Stomach smooth muscle (tissue), 2 donors: ENCODE measurements around the gene PFDN1.

Experiments
- H3K27ac ChIP-seq: one replicate; pipeline ENCODE4 v1.7.0; 2013; ENCODE audit warnings: mild to moderate bottlenecking, low read length, inconsistent platforms
- H3K27me3 ChIP-seq, 2 donors: one replicate each; pipeline ENCODE4 v1.7.0; 2013; ENCODE audit warnings: low read length in 2 of 2; ENCODE audit not compliant: insufficient read depth in 2 of 2, control insufficient read depth in 1 of 2
- H3K36me3 ChIP-seq, 2 donors: one replicate each; pipeline ENCODE4 v1.7.0; 2013; ENCODE audit warnings: low read length in 2 of 2; ENCODE audit not compliant: control insufficient read depth in 2 of 2, insufficient read depth in 2 of 2
- H3K4me1 ChIP-seq: one replicate; pipeline ENCODE4 v1.7.0; 2013; ENCODE audit warnings: low read length; ENCODE audit not compliant: control insufficient read depth, insufficient read depth
- H3K4me3 ChIP-seq, 2 donors: one replicate each; pipeline ENCODE4 v1.7.0; 2013; ENCODE audit warnings: low read length in 2 of 2
- H3K9ac ChIP-seq, 2 donors: one replicate each; pipeline ENCODE4 v1.7.0; 2013; ENCODE audit warnings: low read length in 2 of 2, mild to moderate bottlenecking in 1 of 2
- H3K9me3 ChIP-seq, 2 donors: one replicate each; pipeline ENCODE4 v1.7.0; 2013; ENCODE audit warnings: low read length in 2 of 2; ENCODE audit not compliant: control insufficient read depth in 2 of 2
- donor health status: healthy.
- donor health status: Pancreatic carcinoma.

PFDN1 gene

DNA sequence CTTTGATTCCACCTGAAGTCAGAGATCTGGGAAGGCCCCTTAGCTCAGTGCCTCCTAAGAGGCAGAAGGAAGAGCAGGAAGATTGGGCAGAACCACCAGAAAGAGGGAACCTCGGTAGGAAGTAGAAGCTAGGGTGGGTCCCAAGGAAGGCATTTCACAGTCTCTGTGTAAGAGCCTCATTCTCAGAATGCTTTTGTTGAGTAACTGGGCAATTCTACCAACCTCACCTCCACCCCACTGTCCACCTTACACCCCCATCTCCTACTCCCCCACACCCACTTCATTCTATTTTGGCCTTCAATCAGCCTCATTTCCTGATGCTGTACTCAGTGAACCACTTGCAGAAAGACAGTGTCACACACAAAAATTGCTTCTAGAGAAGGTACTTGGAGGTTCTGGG lies 40.0 kb upstream of the PFDN1 start:
- no peaks in the 10 kb centered on the region for H3K9me3 ChIP-seq
- peak overlapping the region; percentile 66 for H3K27ac ChIP-seq
- H3K9ac ChIP-seq: no peak overlapping the region
- H3K4me3 ChIP-seq: no peak overlapping the region
- H3K27me3 ChIP-seq: no peaks in the 10 kb centered on the region
- peaks cover 0 to 2% of the 10 kb centered on the region in 2 donors for H3K36me3 ChIP-seq
- H3K4me1 ChIP-seq: peaks cover 68% of the 10 kb centered on the region

DNA sequence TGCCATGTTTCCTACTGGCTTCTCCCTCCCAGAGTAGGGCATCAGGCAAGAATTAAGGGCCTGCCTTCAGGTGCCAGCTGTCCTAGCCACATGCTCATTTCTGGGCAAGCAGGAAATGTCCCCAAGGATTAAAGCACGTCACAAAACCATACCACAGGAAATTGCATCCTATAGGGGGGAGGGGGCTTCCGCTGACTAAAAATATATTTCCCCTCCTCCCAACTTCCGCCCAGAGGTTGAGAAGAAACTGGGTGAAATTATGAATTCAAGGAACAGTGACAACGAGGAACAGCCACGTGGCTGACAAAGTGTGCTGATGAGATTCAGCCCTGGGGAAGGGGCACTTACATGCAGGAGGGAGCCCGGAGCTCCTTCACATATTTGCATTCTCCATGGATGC lies 39.4 kb upstream of the PFDN1 start:
- no peak overlapping the region for H3K4me3 ChIP-seq
- H3K36me3 ChIP-seq: peaks cover 0 to 2% of the 10 kb centered on the region in 2 donors
- peak overlapping the region; percentile 66 for H3K27ac ChIP-seq
- H3K4me1 ChIP-seq: peaks cover 69% of the 10 kb centered on the region
- no peak overlapping the region for H3K9ac ChIP-seq
- no peaks in the 10 kb centered on the region for H3K9me3 ChIP-seq
- H3K27me3 ChIP-seq: no peaks in the 10 kb centered on the region

DNA sequence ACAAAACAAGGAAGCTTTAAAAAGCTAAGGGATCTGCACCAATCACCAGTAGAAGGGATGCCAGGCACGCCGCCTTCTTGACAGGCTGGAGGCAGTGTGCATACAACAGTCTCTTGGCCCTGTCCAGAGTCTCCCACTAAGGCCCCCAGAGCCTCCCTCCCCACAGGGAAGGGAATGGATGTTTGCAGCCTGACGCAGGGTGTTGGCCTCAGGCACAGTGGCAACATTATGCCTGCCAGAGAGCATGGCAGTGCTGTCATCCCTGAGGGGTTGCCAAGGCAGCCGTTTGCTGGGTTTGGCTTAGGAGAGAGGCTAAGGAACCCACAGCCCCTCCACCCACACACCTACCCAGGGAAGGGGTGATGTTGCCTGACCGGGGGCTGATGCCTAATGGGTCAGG lies 38.7 kb upstream of the PFDN1 start:
- H3K4me3 ChIP-seq: peak overlapping the region; percentile 8 to 23
- no peaks in the 10 kb centered on the region for H3K9me3 ChIP-seq
- peak overlapping the region; percentile 66 for H3K27ac ChIP-seq
- H3K9ac ChIP-seq: peak overlapping the region in 1 of 2 donors; percentile 10
- no peaks in the 10 kb centered on the region for H3K27me3 ChIP-seq
- peaks cover 69% of the 10 kb centered on the region for H3K4me1 ChIP-seq
- H3K36me3 ChIP-seq: peaks cover 0 to 2% of the 10 kb centered on the region in 2 donors

DNA sequence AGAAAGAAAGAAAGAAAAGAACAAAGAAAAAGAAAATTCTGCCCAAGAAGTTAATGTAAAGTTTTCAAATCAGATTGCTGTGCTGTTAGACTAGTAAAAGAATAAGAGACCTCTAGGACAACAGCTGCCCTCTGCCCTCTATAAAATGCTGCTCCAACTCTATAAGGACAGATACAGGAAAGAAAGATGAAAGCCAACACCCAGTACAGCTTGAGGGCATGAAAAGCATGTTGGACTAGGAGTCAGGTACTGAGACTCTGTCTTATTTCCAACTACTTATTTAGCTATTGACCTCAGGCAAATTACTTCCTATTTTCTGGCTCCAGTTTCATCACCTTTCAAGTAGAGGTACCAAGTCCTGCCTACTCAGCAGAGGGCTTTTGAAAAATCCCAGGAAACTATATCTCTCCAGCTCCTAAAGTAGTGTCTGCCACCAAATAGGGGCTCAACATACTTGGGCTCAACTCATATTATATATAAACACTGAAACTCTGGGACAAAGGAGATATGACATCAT lies 37.8 kb upstream of the PFDN1 start:
- Histone ChIP-seq H3K27ac (peak overlapping the region; percentile 66), H3K36me3 (peaks cover 1 to 2% of the 10 kb centered on the region in 2 donors), H3K9ac (no peak overlapping the region), H3K27me3 (no peaks in the 10 kb centered on the region), H3K4me3 (no peak overlapping the region), H3K4me1 (peaks cover 75% of the 10 kb centered on the region), H3K9me3 (no peaks in the 10 kb centered on the region)

DNA sequence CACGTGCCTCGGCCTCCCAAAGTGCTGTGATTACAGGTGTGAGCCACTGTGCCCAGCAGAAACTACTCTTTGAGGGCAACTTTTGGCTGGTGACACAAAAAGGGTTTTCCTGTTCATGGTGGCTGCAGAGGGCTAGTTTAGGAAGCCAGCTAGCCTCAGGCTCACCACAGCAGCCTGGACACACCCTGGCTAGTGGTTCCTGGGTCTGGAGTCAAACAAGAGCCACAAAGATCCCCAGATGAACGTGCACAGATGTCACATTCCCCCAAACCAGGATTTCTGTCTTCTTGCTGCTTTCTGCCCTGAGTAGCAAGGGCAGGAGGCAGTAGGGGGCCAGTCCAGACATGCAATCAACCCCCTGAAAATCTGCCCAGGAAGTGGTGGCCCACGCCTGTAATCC lies 36.7 kb upstream of the PFDN1 start:
- no peak overlapping the region for H3K4me3 ChIP-seq
- no peaks in the 10 kb centered on the region for H3K9me3 ChIP-seq
- no peak overlapping the region for H3K27ac ChIP-seq
- peaks cover 6 to 8% of the 10 kb centered on the region in 2 donors for H3K36me3 ChIP-seq
- H3K4me1 ChIP-seq: peaks cover 64% of the 10 kb centered on the region
- no peak overlapping the region for H3K9ac ChIP-seq
- no peaks in the 10 kb centered on the region for H3K27me3 ChIP-seq

DNA sequence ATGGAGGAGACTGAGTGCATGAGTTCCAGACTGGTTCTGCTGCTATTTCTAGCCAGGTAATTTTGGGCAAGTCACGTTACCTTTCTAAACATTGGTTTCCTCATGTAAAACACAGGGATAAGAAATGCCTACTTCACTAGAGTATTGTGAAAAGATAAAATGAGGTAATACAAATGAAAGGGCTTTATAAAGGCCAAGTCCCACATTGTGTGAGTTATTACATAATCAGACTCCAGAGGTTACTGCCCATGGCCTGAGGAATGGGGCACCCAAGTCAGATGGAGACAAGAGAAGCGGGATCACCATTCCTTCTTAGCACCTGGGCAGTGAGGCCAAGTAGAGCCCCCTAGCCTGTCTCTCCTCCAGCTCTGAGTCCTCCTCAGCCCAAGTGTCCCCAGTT lies 36.0 kb upstream of the PFDN1 start:
- H3K27me3 ChIP-seq: no peaks in the 10 kb centered on the region
- H3K27ac ChIP-seq: peak overlapping the region; percentile 18
- no peak overlapping the region for H3K4me3 ChIP-seq
- peaks cover 9 to 12% of the 10 kb centered on the region in 2 donors for H3K36me3 ChIP-seq
- no peak overlapping the region for H3K9ac ChIP-seq
- peaks cover 60% of the 10 kb centered on the region for H3K4me1 ChIP-seq
- H3K9me3 ChIP-seq: no peaks in the 10 kb centered on the region

DNA sequence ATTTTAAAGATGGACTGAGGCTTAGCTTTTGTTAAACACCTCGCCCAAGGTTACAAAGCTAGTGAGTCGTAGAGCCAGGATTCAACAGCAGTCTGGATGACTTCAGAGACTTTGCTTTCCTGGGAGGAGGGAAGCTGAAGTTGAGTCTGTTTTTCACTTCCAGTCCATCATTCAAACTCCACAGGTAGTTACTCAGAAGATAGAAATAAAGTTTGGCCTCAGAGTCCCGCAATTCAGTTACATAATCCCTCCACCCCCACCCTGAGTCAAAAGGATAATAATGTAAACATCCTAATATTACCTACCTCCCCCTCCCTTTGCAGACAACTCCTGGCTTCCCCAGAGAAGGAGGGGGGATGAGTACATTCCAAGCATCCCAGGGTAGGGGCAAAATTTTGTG lies 35.4 kb upstream of the PFDN1 start:
- no peaks in the 10 kb centered on the region for H3K27me3 ChIP-seq
- H3K4me1 ChIP-seq: peaks cover 57% of the 10 kb centered on the region
- H3K36me3 ChIP-seq: peaks cover 9 to 14% of the 10 kb centered on the region in 2 donors
- H3K9ac ChIP-seq: no peak overlapping the region
- H3K9me3 ChIP-seq: no peaks in the 10 kb centered on the region
- H3K27ac ChIP-seq: peak overlapping the region; percentile 18
- H3K4me3 ChIP-seq: no peak overlapping the region

DNA sequence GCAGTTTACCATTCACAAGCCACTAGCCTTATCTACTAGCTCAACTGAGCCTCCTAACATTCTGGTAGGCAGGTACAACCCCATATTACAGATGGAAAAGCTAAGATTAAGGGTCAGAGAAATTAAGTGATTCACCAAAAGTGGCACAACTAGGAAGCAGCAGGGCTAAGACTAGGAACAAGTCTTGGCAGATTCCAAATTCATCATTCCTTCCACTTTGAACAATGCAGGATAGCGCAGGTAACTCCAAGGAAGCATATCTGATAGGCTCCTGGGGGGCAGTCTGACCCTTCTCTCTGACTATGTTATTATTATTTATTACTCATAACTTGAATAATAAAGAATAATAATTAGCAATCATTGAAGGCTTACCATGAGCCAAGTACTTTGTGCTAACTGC lies 35.0 kb upstream of the PFDN1 start:
- peaks cover 52% of the 10 kb centered on the region for H3K4me1 ChIP-seq
- no peak overlapping the region for H3K27ac ChIP-seq
- no peaks in the 10 kb centered on the region for H3K9me3 ChIP-seq
- H3K4me3 ChIP-seq: no peak overlapping the region
- H3K36me3 ChIP-seq: peaks cover 14 to 18% of the 10 kb centered on the region in 2 donors
- H3K9ac ChIP-seq: no peak overlapping the region
- H3K27me3 ChIP-seq: no peaks in the 10 kb centered on the region

DNA sequence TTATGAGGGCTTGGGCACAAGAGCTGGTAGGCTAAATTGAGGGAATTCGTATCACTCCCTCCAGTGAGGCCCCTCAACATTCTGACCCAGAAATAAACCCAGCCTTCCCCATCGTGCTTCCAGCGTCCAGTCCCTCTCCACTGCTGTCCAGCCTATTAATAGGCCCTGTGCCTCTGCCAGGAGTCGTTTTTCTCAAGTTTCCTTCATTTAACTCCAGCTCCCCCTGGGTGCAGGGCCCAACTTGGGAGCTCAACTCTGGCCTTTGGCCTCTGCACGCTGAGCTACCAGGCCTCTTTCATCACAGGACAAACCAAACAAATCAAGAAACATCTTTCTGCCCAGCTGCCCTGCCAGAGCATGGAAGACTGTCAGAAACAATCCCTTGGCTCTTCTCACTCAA lies 33.5 kb upstream of the PFDN1 start:
- H3K4me1 ChIP-seq: peaks cover 37% of the 10 kb centered on the region
- peak overlapping the region; percentile 64 for H3K27ac ChIP-seq
- peaks cover 21 to 28% of the 10 kb centered on the region in 2 donors for H3K36me3 ChIP-seq
- no peaks in the 10 kb centered on the region for H3K27me3 ChIP-seq
- H3K9ac ChIP-seq: peak overlapping the region in 1 of 2 donors; percentile 36
- H3K4me3 ChIP-seq: peak overlapping the region in 1 of 2 donors; percentile 47
- H3K9me3 ChIP-seq: no peaks in the 10 kb centered on the region

DNA sequence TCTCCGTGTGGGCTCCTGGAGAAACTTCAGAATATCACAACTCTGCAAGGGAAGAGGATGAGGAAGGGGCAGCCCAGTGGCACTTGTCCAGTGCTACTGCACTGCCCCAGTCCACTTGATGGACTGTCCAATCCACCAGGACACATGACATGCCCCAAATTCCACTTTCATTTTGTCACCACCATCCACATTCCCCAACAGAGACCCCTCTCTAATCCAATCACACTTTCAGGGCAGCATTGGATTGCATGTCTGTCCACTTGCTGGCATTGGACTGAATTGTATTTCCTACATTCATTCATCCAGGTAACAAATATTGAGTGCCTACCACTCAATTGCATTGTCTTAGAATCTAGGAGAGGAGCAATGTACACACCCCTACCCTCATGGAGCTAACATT lies 28.7 kb upstream of the PFDN1 start:
- H3K9ac ChIP-seq: no peak overlapping the region
- H3K4me3 ChIP-seq: no peak overlapping the region
- H3K36me3 ChIP-seq: peaks cover 21 to 26% of the 10 kb centered on the region in 2 donors
- no peak overlapping the region for H3K27ac ChIP-seq
- peaks cover 11% of the 10 kb centered on the region for H3K4me1 ChIP-seq
- H3K27me3 ChIP-seq: no peaks in the 10 kb centered on the region
- H3K9me3 ChIP-seq: no peaks in the 10 kb centered on the region

DNA sequence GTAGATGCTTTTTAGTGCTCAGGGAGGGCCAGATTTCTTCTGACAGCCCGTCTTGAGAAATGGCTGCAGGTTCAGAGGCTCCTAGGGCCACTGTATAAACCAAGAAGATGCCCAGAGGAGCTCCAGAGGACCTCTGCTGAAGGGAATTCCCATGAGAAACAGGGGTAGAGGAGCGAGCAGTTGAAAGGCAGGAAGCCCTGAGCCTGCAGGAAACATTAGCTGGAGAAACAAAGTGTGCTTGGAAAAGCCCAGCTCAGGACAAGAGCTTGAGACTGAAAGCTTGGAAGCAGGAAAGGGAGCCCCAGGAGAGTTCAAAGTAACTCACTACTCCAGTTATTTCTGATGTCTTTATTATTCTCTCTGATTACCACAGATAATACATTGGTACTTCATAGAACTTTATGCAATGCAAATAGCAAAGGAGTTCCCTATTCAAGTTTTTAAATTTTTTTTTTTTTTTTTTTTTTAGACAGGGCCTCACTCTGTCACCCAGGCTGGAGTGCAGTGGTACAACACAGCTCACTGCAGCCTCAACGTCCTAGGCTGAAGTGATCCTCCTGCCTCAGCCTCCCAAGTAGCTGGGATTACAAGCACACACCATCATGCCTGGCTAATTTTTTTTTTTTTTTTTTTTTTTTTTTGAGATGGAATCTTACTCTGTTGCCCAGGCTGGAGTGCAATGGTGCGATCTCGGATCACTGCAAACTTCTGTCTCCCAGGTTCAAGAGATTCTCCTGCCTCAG lies 27.0 kb upstream of the PFDN1 start:
- no peak overlapping the region for H3K9ac ChIP-seq
- peaks cover 16 to 22% of the 10 kb centered on the region in 2 donors for H3K36me3 ChIP-seq
- H3K4me1 ChIP-seq: peaks cover 4% of the 10 kb centered on the region
- no peak overlapping the region for H3K27ac ChIP-seq
- H3K9me3 ChIP-seq: no peaks in the 10 kb centered on the region
- no peak overlapping the region for H3K4me3 ChIP-seq
- no peaks in the 10 kb centered on the region for H3K27me3 ChIP-seq
